HEK293 (cell line): ENCODE data around the gene NEU1.
A peak's percentile ranks its signal among the peaks of the same experiment; 100 is the strongest.

Experiments
- CTCF ChIA-PET: fragments of 350-600 bp; formaldehyde crosslinking; extraction: SDS; loops from one replicate; lab custom pipeline; 2021; ENCODE audit warnings: antibody characterized with exemption; lab: Yijun Ruan, JAX
- POLR2A ChIA-PET: fragments of 300-600 bp; formaldehyde crosslinking; extraction: SDS; loops from one replicate; lab custom pipeline; 2020; ENCODE audit warnings: antibody characterized with exemption, inconsistent platforms; lab: Yijun Ruan, JAX
- H3K27ac ChIP-seq: fragments of 200-500 bp; sonication (Bioruptor generic); 2 replicates; pipeline ENCODE4 v1.5.1; 2014; ENCODE audit warnings: low read depth, low read length, control low read depth, inconsistent platforms; ENCODE audit errors: extremely low read depth
- H3K36me3 ChIP-seq, 2 experiments: fragments of 200-500 bp in 1 of 2; sonication (Bioruptor generic) in 1 of 2; 1 replicate in 1 of 2; 2 replicates in 1 of 2; pipeline ENCODE4 v1.5.1; 2014 to 2017; ENCODE audit warnings: inconsistent platforms in 2 of 2, low read length in 2 of 2; ENCODE audit not compliant: control insufficient read depth in 2 of 2, insufficient read depth in 1 of 2
- H3K4me1 ChIP-seq: fragments of 200-500 bp; sonication (Bioruptor generic); 2 replicates; pipeline ENCODE4 v1.5.1; 2014; ENCODE audit warnings: mild to moderate bottlenecking, low read length, inconsistent platforms; ENCODE audit not compliant: control insufficient read depth, insufficient read depth
- H3K4me3 ChIP-seq: 2 replicates; pipeline ENCODE4 v1.5.1; 2011; ENCODE audit warnings: low read depth, mild to moderate bottlenecking, control low read depth, low read length, moderate library complexity
- H3K9me3 ChIP-seq: fragments of 200-500 bp; sonication (Bioruptor generic); 2 replicates; pipeline ENCODE4 v1.5.1; 2014; ENCODE audit warnings: low read depth, low read length, inconsistent platforms; ENCODE audit not compliant: control insufficient read depth, insufficient read depth
- MEIS1 ChIP-seq: sonication (generic); formaldehyde crosslinking; IDR thresholded peaks from 2 replicates; pipeline ENCODE4 v1.8.1; 2022; ENCODE audit warnings: missing genetic modification reagents, mild to moderate bottlenecking, borderline replicate concordance
- PBX3 ChIP-seq: sonication (generic); formaldehyde crosslinking; IDR thresholded peaks from 2 replicates; pipeline ENCODE4 v1.8.1; 2022; ENCODE audit warnings: mild to moderate bottlenecking, moderate library complexity, missing genetic modification reagents
- PRDM2 ChIP-seq: fragments of 450-650 bp; formaldehyde crosslinking; IDR thresholded peaks from 2 replicates; pipeline ENCODE4 v1.5.1; 2016; ENCODE audit warnings: missing biosample characterization, missing genetic modification characterization, borderline replicate concordance
- REPIN1 ChIP-seq: fragments of 450-650 bp; formaldehyde crosslinking; IDR thresholded peaks from 2 replicates; pipeline ENCODE4 v1.5.1; 2017; ENCODE audit warnings: missing biosample characterization, missing genetic modification characterization, low read depth
- SALL2 ChIP-seq: fragments of 450-650 bp; formaldehyde crosslinking; IDR thresholded peaks from 2 replicates; pipeline ENCODE4 v1.5.0; 2017; ENCODE audit warnings: missing biosample characterization, mild to moderate bottlenecking, missing genetic modification characterization, borderline replicate concordance
- SP3 ChIP-seq: fragments of 450-650 bp; formaldehyde crosslinking; IDR thresholded peaks from 2 replicates; pipeline ENCODE4 v1.5.1; 2016; ENCODE audit warnings: missing biosample characterization, missing genetic modification characterization
- ZIC2 ChIP-seq: fragments of 450-650 bp; formaldehyde crosslinking; IDR thresholded peaks from 2 replicates; pipeline ENCODE4 v1.5.1; 2016; ENCODE audit warnings: missing biosample characterization, missing genetic modification characterization
- ZNF311 ChIP-seq: fragments of 450-650 bp; formaldehyde crosslinking; IDR thresholded peaks from 2 replicates; pipeline ENCODE4 v1.5.1; 2017; ENCODE audit warnings: missing biosample characterization, missing genetic modification characterization, borderline replicate concordance
- ZNF391 ChIP-seq: fragments of 450-650 bp; formaldehyde crosslinking; IDR thresholded peaks from 2 replicates; pipeline ENCODE4 v1.5.1; 2016; ENCODE audit warnings: low read depth, missing biosample characterization, missing genetic modification characterization, borderline replicate concordance
- ZNF514 ChIP-seq: fragments of 450-650 bp; formaldehyde crosslinking; IDR thresholded peaks from 2 replicates; pipeline ENCODE4 v1.5.1; 2016; ENCODE audit warnings: missing biosample characterization, missing genetic modification characterization
- ZNF549 ChIP-seq: fragments of 450-650 bp; IDR thresholded peaks from 2 replicates; pipeline ENCODE4 v1.5.1; 2018; ENCODE audit warnings: missing biosample characterization, missing genetic modification characterization, mild to moderate bottlenecking, inconsistent platforms, moderate library complexity
- ZNF670 ChIP-seq: fragments of 450-650 bp; formaldehyde crosslinking; IDR thresholded peaks from 2 replicates; pipeline ENCODE4 v1.5.1; 2016; ENCODE audit warnings: missing biosample characterization, missing genetic modification characterization, low read depth
- ZSCAN5A ChIP-seq: fragments of 450-650 bp; formaldehyde crosslinking; IDR thresholded peaks from 2 replicates; pipeline ENCODE4 v1.5.1; 2016; ENCODE audit warnings: missing biosample characterization, missing genetic modification characterization

The NEU1 gene

GRCh38 chr6:31896493-31896855 is 33.9 kb upstream of the NEU1 start:
- H3K4me1 ChIP-seq: peaks cover 6% of the 10 kb centered on the region
- H3K36me3 ChIP-seq: peaks cover 37 to 48% of the 10 kb centered on the region in 2 experiments
- ChIA-PET POLR2A (interaction anchor here (0.9 to 1.1 kb wide), 2 partner anchors 51 to 69 kb away, joined by 3 to 4 read pairs; partner anchors contain the start of gene HSPA1B), CTCF (interaction anchor here (0.6 to 3.4 kb wide), 3 partner anchors 55 to 238 kb away, joined by 3 to 16 read pairs (median 4); no protein-coding TSS in a partner anchor)
- H3K4me3 ChIP-seq: peak overlapping the region; percentile 94
- TF ChIP-seq ZNF391 (no peak), ZIC2 (tag by site-specific recombination) (0 out of 2 replicates have a peak, but pooled peaks have one; percentile 6)
- H3K27ac ChIP-seq: peak overlapping the region; percentile 65
- no peaks in the 10 kb centered on the region for H3K9me3 ChIP-seq

- ChIA-PET POLR2A (no interaction called here), CTCF (no interaction called here)
- H3K4me3 ChIP-seq: no peak overlapping the region
- TF ChIP-seq SALL2 (tag by site-specific recombination) (no peak), ZNF311 (tag by site-specific recombination) (no peak), ZNF549 (no peak), REPIN1 (tag by site-specific recombination) (no peak), SP3 (tag by site-specific recombination) (no peak), ZSCAN5A (no peak), MEIS1 (CRISPR knock-in tag) (no peak), PRDM2 (tag by site-specific recombination) (no peak), PBX3 (CRISPR knock-in tag) (no peak), ZNF670 (tag by site-specific recombination) (no peak), ZNF514 (tag by site-specific recombination) (no peak)
- H3K27ac ChIP-seq: no peak overlapping the region
- no peaks in the 10 kb centered on the region for H3K4me1 ChIP-seq
- H3K36me3 ChIP-seq: peaks cover 49 to 72% of the 10 kb centered on the region in 2 experiments
- no peaks in the 10 kb centered on the region for H3K9me3 ChIP-seq
Measured at GRCh38 chr6:31892821-31893220, 30.2 kb upstream of the NEU1 start.
